Measurements from ENCODE around the gene NDRG2.
A peak's percentile ranks its signal among the peaks of the same experiment; 100 is the strongest.
"Not testable (repeated sequence)": the region's sequence is repeated elsewhere in the genome, so short reads cannot be mapped to it uniquely, and the experiment has no call there.

Gene NDRG2

DNA sequence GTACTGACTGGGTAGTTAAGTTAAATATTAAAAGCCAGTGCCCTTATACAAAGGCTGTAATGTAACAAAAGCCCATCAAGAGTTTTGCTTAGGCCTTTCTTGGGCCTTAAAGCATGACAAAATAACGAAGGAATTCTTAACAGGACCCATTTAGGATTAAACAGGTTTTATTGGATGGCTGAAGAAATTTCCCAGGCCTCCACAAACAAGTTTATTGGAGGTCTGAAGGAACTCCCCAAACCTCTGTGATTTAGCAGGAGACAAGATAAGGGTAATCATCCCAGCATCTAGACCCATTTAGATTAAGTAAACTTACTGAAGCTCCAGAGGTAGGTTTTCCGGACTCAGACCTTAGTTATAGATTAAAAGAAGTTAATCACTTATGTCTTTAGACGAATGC lies 15.1 kb downstream of the NDRG2 start:
- DNase-seq (ENCODE audit: low read depth in 2 of 2) = not testable (repeated sequence)

DNA sequence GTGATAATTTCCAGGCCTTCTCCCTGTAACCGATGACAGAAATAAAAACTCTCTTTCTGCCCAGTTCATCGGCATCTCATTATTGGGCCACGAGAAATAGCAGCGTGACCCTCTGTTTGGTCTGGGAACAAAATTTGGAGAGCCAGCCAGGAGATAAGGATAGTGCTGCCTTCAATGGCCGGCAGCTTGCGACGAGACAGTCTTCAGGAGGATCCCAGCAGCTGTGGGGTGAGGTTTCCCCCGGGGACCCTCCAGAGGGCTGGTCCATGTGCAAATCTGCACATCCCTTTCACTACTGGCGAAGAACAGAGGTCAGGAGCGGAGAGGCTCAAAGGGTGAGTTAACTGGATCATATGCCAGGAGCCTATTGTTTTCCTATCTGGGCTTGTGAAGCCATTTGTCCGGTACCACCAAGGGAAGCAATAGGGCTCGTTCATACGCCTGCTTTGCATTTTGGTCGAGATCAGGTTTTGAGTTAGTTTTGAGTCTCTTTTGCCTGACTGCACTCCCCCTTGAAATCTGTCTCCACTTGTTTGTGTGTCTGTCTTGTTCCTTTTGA lies 21.0 kb downstream of the NDRG2 start:
- no peak for DNase-seq (ENCODE audit: low read depth in 2 of 2)

- no peak for DNase-seq (ENCODE audit: low read depth in 2 of 2)
These were observed 23.6 kb downstream of the NDRG2 start for GRCh38 chr14:21001218-21001617.

GRCh38 chr14:20999591-20999990 lies 25.3 kb downstream of the NDRG2 start:
- DNase-seq (ENCODE audit: low read depth in 2 of 2) = no peak

DNA sequence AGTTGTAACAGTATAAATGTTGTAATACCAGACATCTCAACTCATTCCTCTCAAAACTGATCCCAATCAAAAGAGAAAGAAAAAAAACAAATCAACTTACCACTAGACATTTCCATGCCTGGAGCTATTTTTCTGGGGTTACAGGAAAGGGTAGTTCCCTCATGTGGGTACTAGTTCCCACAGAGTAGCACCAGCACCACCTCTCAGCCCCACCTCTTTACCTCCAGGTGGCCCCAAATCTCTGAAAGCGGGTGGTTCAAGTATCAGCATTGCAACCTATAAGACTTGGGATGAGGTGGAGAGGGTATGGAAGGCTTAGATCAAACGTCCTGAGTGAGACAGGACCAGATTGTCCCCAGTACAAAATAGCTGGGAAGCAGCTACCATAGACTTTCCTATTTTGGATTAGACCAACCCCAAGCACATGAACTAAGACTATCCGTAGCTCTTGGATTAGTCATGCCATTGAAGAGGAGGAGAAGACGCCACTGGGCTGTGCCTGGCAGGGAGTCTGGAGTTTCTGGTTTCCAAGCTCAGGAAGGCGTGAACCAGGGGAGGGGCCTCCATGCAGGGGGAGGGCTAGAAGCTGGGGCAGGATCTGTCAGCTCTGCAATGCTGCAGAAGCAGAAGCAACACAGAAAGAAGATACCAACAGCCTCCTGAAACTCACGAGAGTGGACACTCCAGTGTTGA lies 26.0 kb downstream of the NDRG2 start, which contains the start of gene SLC39A2:
Gene SLC39A2 (plus strand): TSS at position 620 of the 693 bp plus-strand sequence. CDS start 154 bp downstream, outside the sequence.
- DNase-seq (ENCODE audit: low read depth in 2 of 2) = peak in 1 of 2 experiments; percentile 24

DNA sequence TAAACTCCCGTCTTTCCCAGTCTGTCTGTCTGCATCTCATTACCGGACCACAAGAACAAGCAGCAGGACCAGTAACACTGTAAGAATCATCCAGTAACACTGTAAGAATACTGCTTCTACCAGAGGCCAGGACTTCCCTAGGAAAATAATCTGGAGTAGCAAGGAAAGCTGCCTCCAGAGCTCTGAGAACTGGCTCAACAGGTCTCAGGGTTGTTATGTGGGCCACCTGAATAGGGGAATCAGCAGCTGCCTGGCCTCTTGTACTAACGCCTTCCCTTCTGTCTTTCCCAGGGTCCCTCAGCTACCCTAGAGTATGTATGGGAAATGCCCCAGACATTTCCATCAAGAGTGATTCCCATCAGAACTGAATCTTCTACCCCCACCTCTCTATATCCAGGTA lies 26.7 kb downstream of the NDRG2 start:
- no peak for DNase-seq (ENCODE audit: low read depth in 2 of 2)

DNA sequence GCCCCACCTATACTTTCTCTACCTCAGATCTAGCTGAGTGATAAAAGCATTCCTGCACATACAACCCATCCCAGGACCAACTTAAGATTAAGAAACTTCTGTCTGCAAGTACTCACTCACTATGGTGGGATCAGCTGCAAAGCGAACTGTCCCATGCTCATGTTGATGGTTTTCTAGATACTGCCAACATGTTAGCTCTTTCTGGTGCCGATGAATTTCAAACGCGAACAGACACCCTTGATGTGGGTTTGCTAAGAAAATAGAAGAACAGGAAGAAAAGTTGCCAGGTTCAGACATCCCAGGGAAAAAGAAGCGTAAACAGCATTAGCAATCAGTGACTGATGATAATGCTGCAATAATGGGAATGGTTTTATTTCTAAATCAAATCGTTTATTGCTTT lies 27.3 kb downstream of the NDRG2 start:
- DNase-seq (ENCODE audit: low read depth in 2 of 2) = no peak

DNA sequence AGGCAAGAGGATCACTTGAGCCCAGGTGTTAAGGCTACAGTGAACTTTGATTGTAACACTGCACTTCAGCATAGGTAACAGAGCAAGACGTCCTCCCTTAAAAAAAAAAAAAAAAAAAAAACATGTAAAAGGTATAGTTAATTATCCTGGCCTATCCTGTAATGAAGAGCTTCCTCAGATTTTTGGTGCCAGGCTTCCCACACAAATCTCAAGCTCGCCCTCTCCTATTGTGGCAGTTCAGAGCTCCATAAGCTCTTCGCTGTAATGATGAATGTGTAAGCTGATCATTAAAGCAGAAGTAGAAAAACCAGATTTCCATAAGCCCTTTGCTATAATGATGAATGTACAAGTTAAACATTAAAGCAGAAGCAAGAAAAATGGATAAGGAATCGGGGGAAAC lies 27.7 kb downstream of the NDRG2 start:
- no peak for DNase-seq (ENCODE audit: low read depth in 2 of 2)

DNA sequence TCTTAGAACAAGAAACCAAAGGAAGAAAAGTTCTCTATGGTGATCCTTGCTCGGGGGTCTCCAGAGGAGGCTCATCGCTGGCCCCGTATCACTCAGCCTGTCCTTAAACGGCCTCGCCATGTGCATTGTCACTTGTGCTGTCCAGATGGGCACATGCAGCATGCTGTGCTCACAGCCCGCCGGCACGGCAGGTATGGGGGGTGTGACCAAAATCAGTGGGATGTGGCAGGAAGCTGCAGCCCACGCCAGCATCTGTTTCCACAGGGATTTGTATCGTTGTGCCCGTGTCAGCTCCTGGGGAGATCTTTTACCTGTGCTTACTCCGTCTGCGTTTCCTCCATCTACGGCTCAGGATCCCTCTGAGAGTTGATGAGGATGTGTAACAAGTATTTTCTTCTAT lies 28.3 kb downstream of the NDRG2 start:
- DNase-seq (ENCODE audit: low read depth in 2 of 2) = no peak

DNA sequence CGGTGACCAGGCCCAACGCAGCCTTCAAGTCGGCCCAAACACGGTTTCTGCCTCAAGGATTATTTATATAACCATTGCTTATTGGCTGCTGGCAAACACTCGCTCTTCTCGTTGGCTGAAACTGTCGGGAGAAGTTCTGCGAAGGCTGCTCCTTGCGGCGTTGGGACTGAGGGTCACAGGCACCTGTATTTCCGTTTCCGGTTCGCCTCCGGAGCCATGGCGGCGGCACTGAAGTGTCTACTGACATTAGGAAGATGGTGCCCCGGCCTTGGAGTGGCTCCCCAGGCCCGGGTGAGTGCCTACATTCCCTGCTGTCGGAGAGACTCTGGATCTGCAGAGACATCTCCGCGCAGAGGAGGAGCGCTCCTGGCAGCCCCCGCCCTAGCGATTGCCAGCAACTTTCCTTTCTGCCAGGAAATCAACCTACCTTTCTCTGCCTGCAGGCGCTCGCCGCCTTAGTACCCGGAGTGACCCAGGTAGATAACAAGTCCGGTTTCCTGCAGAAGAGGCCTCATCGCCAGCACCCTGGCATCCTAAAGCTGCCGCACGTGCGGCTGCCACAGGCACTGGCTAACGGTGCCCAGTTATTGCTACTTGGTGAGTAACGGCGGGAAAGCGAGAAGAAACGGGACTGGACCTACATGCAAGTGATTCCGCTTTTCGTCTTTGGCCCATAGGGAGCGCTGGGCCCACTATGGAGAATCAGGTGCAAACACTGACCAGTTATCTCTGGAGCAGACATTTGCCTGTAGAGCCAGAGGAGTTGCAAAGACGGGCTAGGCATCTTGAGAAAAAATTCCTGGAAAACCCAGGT lies 34.9 kb downstream of the NDRG2 start, which contains the start of gene METTL17:
Gene METTL17 (plus strand): TSS at position 194 of the 814 bp plus-strand sequence. CDS start 23 bp downstream, at position 217.
- peak; percentile 93 to 95 for DNase-seq (ENCODE audit: low read depth in 2 of 2)

- DNase-seq (ENCODE audit: low read depth in 2 of 2) = no peak
These were observed 35.4 kb downstream of the NDRG2 start for GRCh38 chr14:20989471-20989786.

GRCh38 chr14:20988717-20989470 lies 36.0 kb downstream of the NDRG2 start:
- no peak for DNase-seq (ENCODE audit: low read depth in 2 of 2)

- DNase-seq (ENCODE audit: low read depth in 2 of 2) = peak; percentile 81 to 84
These were observed 38.0 kb downstream of the NDRG2 start for GRCh38 chr14:20986811-20987210.

GRCh38 chr14:20985650-20986049 lies 39.2 kb downstream of the NDRG2 start:
- not testable (repeated sequence) for DNase-seq (ENCODE audit: low read depth in 2 of 2)

GRCh38 chr14:20982646-20983369 lies 42.1 kb downstream of the NDRG2 start:
- no peak for DNase-seq (ENCODE audit: low read depth in 2 of 2)

DNA sequence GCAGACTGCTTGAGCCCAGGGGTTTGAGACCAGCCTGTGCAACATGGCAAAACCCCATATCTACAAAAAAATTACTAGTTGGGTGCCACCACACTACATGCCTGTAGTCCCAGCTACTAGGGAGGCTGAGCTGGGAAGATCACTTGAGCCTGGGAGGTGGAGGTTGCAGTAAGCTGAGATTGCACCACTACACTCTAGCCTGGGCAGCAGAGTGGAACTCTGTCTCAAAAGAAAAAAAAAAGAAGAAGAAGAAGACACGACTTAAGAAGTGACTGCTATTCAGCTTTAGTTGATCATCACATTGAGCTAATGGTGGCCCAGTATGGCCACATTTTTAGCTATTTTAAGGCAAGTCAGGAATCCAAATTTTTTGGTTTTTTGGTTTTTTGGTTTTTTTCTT lies 44.0 kb downstream of the NDRG2 start:
- DNase-seq (ENCODE audit: low read depth in 2 of 2) = no peak

DNA sequence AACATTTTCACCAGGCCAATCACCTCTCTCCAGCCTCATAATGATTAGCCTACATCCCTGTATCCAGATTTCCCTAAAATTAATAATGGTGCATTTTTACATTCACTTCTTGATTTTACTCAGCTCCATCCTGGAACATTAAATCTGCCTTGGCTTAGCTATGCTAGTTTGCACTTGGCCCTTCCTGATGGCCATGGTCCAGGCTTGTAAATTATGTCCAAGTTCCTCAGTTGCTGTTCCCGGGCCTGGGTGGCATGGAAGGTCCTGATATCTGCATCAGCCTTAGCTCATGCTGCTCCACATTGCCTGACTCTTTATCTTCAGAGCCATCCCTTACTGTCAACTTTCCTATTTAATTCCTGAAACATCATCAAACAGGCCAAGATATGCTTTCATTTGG lies 46.2 kb downstream of the NDRG2 start:
- no peak for DNase-seq (ENCODE audit: low read depth in 2 of 2)

- DNase-seq (ENCODE audit: low read depth in 2 of 2) = no peak
These were observed 48.6 kb downstream of the NDRG2 start for GRCh38 chr14:20976291-20976690.

DNA sequence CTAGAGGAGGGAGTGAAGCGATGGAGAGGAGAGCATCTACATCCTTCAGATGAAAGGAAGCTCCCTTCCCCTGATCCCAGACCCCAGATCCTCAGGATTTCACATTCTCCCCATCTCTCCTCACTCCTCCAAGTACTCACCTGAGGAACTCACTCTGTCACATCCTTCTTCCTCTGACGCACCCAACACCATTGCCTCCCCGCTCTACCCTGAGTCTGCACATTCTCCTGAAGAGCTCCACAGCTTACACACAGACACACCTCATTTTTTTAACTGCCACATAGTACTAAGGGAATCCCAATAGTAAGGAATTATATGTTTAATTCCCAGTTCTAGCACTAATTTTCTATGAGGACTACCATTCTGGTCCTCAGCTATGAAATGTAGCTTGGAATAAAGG lies 51.4 kb downstream of the NDRG2 start:
- no peak for DNase-seq (ENCODE audit: low read depth in 2 of 2)

GRCh38 chr14:20971705-20972021 lies 53.2 kb downstream of the NDRG2 start:
- no peak for DNase-seq (ENCODE audit: low read depth in 2 of 2)

- DNase-seq (ENCODE audit: low read depth in 2 of 2) = peak; percentile 52 to 60
These were observed 53.7 kb downstream of the NDRG2 start for GRCh38 chr14:20970983-20971704.
